Activated T-cell treated with anti-CD3 and anti-CD28 coated beads, Interleukin-2, amount 50 U/mL, for 4 hours (primary cell): ENCODE measurements around the gene EFCAB10. TPM values are rescaled to one million over a fixed set of nuclear protein-coding genes. Genes with fewer than 3 reads are reported as not detected.
"Not testable (repeated sequence)": the region's sequence is repeated elsewhere in the genome, so short reads cannot be mapped to it uniquely, and the experiment has no call there.

Experiments used
- ATAC-seq, 2 donors: fragments of 200-7000 bp; cut with Tn5 transposase; one replicate each; pipeline ENCODE4 v1.10.0; 2021
- DNase-seq: peaks from one replicate; pipeline ENCODE4 v3.0.0-alpha.2; 2020
- H3K27me3 Mint-ChIP-seq: one replicate; pipeline ENCODE4 v1.8.0; 2021; ENCODE audit warnings: low read depth, mixed read lengths
- H3K36me3 Mint-ChIP-seq: one replicate; pipeline ENCODE4 v1.8.0; 2022; ENCODE audit warnings: mixed read lengths; ENCODE audit not compliant: insufficient read depth
- H3K4me1 Mint-ChIP-seq: one replicate; pipeline ENCODE4 v1.8.0; 2021; ENCODE audit warnings: low read depth, mixed read lengths
- H3K4me3 Mint-ChIP-seq: one replicate; pipeline ENCODE4 v1.8.0; 2021; ENCODE audit warnings: mild to moderate bottlenecking, moderate library complexity, mixed read lengths
- H3K9me3 Mint-ChIP-seq: one replicate; pipeline ENCODE4 v1.8.0; 2021; ENCODE audit warnings: mixed read lengths
- total RNA-seq, 3 donors: library from RNA; stranded (reverse); gene quantifications; one replicate each; pipeline ENCODE4 v1.2.1, GENCODE V29; 2021

The EFCAB10 gene
- total RNA-seq, 3 donors from 2014 or later: not detected

DNA sequence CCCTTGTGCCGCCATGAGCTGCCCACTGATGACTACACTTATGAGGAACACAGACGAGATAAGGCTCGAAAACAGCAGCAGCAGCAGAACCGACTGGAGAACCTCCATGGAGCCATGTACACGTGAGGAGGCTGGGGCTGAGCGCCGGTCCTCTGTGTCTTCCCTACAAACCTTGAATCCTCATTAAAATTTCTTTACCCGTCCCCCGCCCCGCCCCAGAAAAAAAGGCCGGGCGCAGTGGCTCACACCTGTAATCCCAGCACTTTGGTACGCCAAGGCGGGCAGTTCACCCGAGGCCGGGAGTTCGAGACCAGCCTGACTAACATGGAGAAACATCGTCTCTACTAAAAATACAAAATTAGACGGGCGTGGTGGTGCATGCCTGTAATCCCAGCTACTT, 50.7 kb downstream of the EFCAB10 start:
- H3K9me3 Mint-ChIP-seq: no peaks in the 10 kb centered on the region
- no peaks in the 10 kb centered on the region for H3K27me3 Mint-ChIP-seq
- H3K4me3 Mint-ChIP-seq: peak overlapping the region; percentile 46
- peaks cover 32% of the 10 kb centered on the region for H3K4me1 Mint-ChIP-seq
- ATAC-seq: no peak
- no peak for DNase-seq
- peaks cover 4% of the 10 kb centered on the region for H3K36me3 Mint-ChIP-seq

DNA sequence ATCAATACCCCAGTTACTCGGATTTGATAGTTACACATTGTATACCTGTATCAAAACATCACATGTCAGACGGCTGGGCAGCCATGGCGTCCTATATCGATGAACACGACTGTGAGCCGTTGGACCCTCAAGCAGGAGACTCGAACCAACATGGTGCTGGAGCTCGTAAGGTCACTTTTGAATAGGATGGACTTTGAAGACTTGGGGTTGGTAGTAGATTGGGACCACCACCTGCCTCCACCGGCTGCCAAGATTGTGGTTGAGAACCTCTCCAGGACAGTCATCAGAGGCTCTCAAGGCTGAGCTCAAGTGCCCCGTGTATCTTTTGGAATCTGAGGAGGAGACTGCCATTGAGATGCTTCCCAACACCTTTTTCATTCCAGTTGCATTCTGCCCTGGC, 51.2 kb downstream of the EFCAB10 start:
- H3K4me1 Mint-ChIP-seq: peaks cover 28% of the 10 kb centered on the region
- H3K36me3 Mint-ChIP-seq: peaks cover 4% of the 10 kb centered on the region
- H3K27me3 Mint-ChIP-seq: no peaks in the 10 kb centered on the region
- DNase-seq (no peak), ATAC-seq (no peak)
- H3K4me3 Mint-ChIP-seq: peak overlapping the region; percentile 46
- no peaks in the 10 kb centered on the region for H3K9me3 Mint-ChIP-seq

DNA sequence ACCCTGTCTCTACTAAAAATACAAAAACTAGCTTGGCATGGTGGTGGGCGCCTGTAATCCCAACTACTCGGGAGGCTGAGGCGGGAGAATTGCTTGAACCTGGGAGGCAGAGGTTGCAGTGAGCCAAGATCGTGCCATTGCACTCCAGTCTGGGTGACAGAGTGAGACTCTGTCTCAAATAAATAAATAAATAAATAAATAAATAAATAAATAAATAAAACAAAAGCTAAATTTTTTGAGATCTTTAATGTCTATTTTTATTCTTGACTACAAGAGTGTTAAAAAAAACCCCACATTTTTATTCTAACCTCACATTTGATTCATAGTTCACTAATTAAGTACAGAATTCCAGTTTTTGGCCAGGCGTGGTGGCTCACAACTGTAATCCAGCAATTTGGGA, 53.6 kb downstream of the EFCAB10 start:
- H3K9me3 Mint-ChIP-seq, H3K27me3 Mint-ChIP-seq, H3K4me3 Mint-ChIP-seq, DNase-seq, H3K36me3 Mint-ChIP-seq, ATAC-seq: not testable (repeated sequence)
- H3K4me1 Mint-ChIP-seq: peaks cover 15% of the 10 kb centered on the region

DNA sequence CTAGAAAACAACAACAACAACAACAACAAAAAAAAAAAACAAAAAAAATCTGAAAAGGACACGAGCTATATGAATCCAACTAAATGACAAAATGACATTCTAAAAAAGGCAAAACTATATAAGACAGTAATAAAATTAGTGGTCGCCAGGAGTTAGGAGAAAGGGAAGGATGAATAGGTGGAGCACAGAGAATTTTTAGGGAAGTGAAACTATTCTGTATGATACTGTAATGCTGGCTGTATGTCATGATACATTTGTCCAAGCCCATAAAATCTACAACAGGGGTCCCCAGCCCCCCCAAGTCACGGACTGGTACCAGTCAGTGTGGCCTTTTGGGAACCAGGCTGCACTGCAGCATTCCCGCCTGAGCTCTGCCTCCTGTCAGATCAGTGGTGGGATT, 56.5 kb downstream of the EFCAB10 start:
- peaks cover 12% of the 10 kb centered on the region for H3K4me1 Mint-ChIP-seq
- H3K27me3 Mint-ChIP-seq: no peaks in the 10 kb centered on the region
- DNase-seq: no peak
- no peaks in the 10 kb centered on the region for H3K9me3 Mint-ChIP-seq
- no peak for ATAC-seq
- peaks cover under 1% of the 10 kb centered on the region for H3K36me3 Mint-ChIP-seq
- no peak overlapping the region for H3K4me3 Mint-ChIP-seq

DNA sequence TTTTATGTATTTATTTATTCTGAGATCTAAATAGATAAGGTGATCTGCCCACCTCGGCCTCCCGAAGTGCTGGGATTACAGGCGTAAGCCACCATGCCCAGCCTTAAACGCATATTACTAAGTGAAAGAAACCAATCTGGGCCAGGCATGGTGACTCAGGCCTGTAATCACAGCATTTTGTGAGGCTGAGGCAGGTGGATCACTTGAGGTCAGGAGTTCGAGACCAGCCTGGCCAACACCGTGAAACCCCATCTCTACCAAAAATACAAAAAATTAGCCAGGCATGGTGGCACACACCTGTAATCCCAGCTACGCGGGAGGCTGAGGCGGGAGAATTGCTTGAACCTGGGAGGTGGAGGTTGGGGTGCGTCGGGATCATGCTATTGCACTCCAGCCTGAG, 56.9 kb downstream of the EFCAB10 start:
- ATAC-seq, H3K4me3 Mint-ChIP-seq, H3K27me3 Mint-ChIP-seq, DNase-seq, H3K9me3 Mint-ChIP-seq, H3K36me3 Mint-ChIP-seq: not testable (repeated sequence)
- H3K4me1 Mint-ChIP-seq: peaks cover 15% of the 10 kb centered on the region

DNA sequence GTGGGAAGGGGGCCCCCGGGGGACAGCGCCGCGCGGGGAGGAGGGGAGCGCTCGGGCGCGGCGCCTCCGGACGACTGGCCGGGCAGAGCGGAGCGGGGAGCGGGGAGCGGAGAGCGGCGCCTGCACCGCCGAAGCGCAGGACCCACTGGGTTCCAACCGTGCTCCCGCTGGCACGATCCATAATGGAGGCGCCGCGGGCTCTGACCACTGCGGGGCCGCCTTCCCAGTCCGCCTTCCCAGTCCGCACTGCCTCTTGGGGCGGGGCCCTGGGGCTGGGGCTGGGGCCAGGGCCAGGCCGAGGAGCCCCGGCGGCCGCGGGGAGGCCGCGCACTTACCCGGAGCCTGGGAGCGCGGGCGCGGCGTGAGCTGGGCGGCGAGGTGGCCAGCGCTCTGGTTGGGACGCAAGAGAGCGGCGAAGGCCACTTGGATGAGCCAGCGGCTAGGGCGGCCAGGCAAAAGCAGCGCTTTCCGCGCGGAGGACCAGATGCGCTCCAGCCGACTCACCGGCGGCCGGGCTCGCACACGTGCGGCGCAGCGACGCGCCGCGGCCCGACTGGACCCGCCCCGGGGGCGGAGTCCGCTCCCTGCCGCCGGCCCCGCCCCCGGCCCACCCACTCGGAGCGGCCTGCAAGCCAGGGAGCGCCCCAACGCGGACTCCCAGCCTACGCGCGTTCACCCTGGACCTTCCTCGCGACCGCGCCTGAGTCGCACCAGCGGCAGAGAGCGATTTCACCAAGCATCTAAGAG, 59.4 kb downstream of the EFCAB10 start, which contains the start of gene PUS7:
TSS of gene PUS7 (minus strand) at position 555 of the 747 bp plus-strand sequence. CDS start 13,759 bp downstream, outside the sequence.
- Mint-ChIP-seq H3K36me3 (peaks cover 9% of the 10 kb centered on the region), H3K9me3 (no peaks in the 10 kb centered on the region)
- ATAC-seq: peak; percentile 92

DNA sequence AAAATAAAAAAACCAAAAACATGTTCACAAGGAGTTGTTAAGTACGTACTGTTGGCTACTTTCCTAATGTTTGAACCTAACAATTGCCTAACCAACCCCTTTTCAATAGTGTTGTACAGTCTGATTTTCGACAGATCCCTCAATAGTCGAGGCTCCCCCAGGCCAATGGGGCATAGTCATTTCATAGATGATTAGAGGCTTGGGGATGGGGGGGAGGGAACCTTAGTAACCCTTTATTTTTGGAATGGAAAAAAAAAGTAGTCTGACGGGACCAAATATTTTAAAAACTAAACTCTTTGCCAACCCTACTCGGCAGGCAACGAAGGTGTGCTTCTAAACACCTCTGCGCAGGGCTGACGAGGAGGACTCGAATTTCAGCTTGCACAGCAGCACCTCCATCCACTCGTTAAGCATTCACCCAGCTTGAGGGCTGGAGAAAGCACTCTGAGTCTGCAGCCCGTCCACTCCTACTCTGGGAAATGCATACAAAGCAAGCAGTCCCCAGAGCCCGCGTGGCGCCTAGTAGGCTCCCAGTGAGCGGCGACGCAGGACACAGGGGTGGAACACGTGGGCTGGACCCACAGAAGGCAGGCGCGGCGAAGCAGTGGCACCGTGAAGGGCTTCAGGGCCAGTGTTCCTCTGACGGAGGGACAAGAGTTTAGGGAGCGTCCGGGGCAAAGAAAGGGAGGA, 60.1 kb downstream of the EFCAB10 start:
- DNase-seq: peak; percentile 48
- peak; percentile 42 to 53 for ATAC-seq
- Mint-ChIP-seq H3K27me3 (no peaks in the 10 kb centered on the region), H3K4me1 (peaks cover 13% of the 10 kb centered on the region), H3K36me3 (peaks cover 9% of the 10 kb centered on the region), H3K4me3 (peak overlapping the region; percentile 95), H3K9me3 (no peaks in the 10 kb centered on the region)

More for the DNA sequence above, 59.4 kb downstream of the EFCAB10 start, which contains the start of gene PUS7:
- Mint-ChIP-seq H3K27me3 (no peaks in the 10 kb centered on the region), H3K4me1 (peaks cover 13% of the 10 kb centered on the region), H3K4me3 (peak within 1 kb of the TSS; percentile 95)
- peak; percentile 73 for DNase-seq

DNA sequence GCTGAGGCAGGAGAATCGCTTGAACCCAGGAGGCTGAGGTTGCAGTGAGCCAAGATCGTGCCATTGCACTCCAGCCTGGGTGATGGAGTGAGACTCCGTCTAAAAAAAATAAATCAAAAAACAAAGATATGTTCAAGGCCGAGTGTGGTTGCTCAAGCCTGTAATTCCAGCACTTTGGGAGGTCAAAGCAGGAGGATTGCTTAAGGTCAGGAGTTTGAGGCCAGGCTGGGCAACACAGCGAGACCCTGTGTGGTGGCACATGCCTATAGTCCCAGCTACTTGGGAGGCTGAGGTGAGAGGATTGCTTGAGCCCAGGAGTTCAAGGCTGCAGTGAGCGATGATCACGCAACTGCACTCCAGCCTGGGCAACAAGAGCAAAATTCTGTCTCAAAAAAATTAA, 60.7 kb downstream of the EFCAB10 start:
- H3K27me3 Mint-ChIP-seq, H3K9me3 Mint-ChIP-seq, ATAC-seq, DNase-seq, H3K36me3 Mint-ChIP-seq: not testable (repeated sequence)
- peaks cover 13% of the 10 kb centered on the region for H3K4me1 Mint-ChIP-seq
- peak overlapping the region; percentile 73 for H3K4me3 Mint-ChIP-seq

DNA sequence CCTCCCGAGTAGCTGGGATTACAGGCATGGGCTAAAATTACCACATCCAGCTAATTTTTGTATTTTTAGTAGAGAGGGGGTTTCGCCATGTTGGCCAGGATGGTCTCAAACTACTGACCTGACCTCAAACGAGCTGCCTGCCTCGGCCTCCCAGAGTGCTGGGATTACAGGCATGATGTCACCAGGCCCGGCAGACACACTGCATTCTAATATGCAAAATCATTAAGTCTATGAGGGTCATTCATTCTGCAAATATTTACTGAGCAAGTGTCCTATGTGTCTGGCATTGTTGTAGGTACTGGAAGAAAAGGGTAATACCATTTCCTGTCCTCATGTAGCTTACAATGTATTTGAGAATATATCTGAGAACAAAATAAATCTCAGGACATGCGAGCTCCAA, 61.9 kb downstream of the EFCAB10 start:
- Mint-ChIP-seq H3K9me3 (no peaks in the 10 kb centered on the region), H3K36me3 (peaks cover 12% of the 10 kb centered on the region), H3K4me1 (peaks cover 20% of the 10 kb centered on the region), H3K4me3 (peak overlapping the region; percentile 45), H3K27me3 (no peaks in the 10 kb centered on the region)
- DNase-seq (no peak), ATAC-seq (no peak)

DNA sequence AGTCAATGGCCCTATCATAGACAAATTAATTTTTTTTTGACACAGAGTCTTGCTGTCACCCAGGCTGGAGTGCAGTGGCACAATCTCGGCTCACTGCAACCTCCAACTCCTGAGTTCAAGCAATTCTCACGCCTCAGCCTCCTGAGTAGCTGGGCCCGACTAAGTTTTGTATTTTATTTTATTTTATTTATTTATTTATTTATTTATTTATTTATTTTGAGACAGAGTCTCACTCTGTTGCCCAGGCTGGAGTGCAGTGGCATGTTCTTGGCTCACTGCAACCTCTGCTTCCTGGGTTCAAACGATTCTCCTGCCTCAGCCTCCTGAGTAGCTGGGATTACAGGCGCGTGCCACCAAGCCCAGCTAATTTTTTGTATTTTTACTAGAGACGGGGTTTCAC, 65.7 kb downstream of the EFCAB10 start:
- not testable (repeated sequence) for DNase-seq, H3K4me3 Mint-ChIP-seq, ATAC-seq, H3K9me3 Mint-ChIP-seq, H3K27me3 Mint-ChIP-seq
- Mint-ChIP-seq H3K36me3 (peaks cover 25% of the 10 kb centered on the region), H3K4me1 (peaks cover 25% of the 10 kb centered on the region)

Other genes with a start within 250 kb of the EFCAB10 start
- 10 to 100 TPM; 29.6 to 32.2 (median 30.0) TPM for gene SRPK2, start 192.6 kb downstream of the EFCAB10 start, total RNA-seq
- 10 to 100 TPM; 34.4 to 53.9 (median 41.4) TPM for gene PUS7, start 59.2 kb downstream of the EFCAB10 start, total RNA-seq
- 10 to 100 TPM; 31.3 to 34.1 (median 31.5) TPM for gene RINT1, start 49.3 kb downstream of the EFCAB10 start, total RNA-seq